H1 (cell line): ENCODE measurements around the gene NGFR. TPM values are rescaled to one million over a fixed set of nuclear protein-coding genes. Genes with fewer than 3 reads are reported as not detected.

Experiments
- CTCF ChIA-PET: fragments of 300-600 bp; sonication (Branson Sonifier 250); formaldehyde crosslinking; loops from one replicate; lab custom pipeline; 2021; ENCODE audit not compliant: partially characterized antibody; lab: Charles Lee
- POLR2A ChIA-PET: fragments of 300-600 bp; sonication (Branson Sonifier 250); formaldehyde crosslinking; loops from one replicate; lab custom pipeline; 2021; ENCODE audit warnings: inconsistent platforms; ENCODE audit not compliant: partially characterized antibody; lab: Charles Lee
- DNase-seq, 2 experiments: peaks; one replicate each; pipeline versions ENCODE4 v3.0.0 to v3.0.0-alpha.2; 2010 to 2022; ENCODE audit warnings: low spot score in 2 of 2, low read depth in 1 of 2, mixed read lengths in 1 of 2
- FAIRE-seq: peaks from 2 replicates; lab custom pipeline; 2011; peaks lifted over from hg19 to GRCh38; lab: Jason Lieb, UNC
- H2AFZ ChIP-seq: 2 replicates; pipeline ENCODE4 v1.8.1; 2012; ENCODE audit warnings: low read length, inconsistent platforms
- H2AK5ac ChIP-seq: 2 replicates; pipeline ENCODE4 v1.6.1; 2013; ENCODE audit warnings: low read depth, low read length
- H2BK120ac ChIP-seq: replicated peaks from 2 replicates; pipeline ENCODE3; 2013; ENCODE audit warnings: low read depth, low read length, inconsistent platforms
- H2BK12ac ChIP-seq: 2 replicates; pipeline ENCODE4 v1.6.1; 2013; ENCODE audit warnings: low read depth, low read length
- H2BK15ac ChIP-seq: 2 replicates; pipeline ENCODE4 v1.6.1; 2013; ENCODE audit warnings: low read length
- H2BK20ac ChIP-seq: 2 replicates; pipeline ENCODE4 v1.6.1; 2013; ENCODE audit warnings: low read length
- H2BK5ac ChIP-seq: 2 replicates; pipeline ENCODE4 v1.6.1; 2013; ENCODE audit warnings: low read depth, low read length
- H3K14ac ChIP-seq: 2 replicates; pipeline ENCODE4 v1.6.1; 2013; ENCODE audit warnings: inconsistent platforms; ENCODE audit not compliant: insufficient read length
- H3K18ac ChIP-seq: 2 replicates; pipeline ENCODE4 v1.6.1; 2013; ENCODE audit warnings: low read length; ENCODE audit errors: extremely low read depth
- H3K23ac ChIP-seq: 2 replicates; pipeline ENCODE4 v1.6.1; 2013; ENCODE audit warnings: inconsistent platforms; ENCODE audit not compliant: insufficient read length
- H3K23me2 ChIP-seq: 2 replicates; pipeline ENCODE4 v1.6.1; 2013; ENCODE audit warnings: low read depth, low read length
- H3K27ac ChIP-seq: 2 replicates; pipeline ENCODE4 v1.6.1; 2011; ENCODE audit warnings: low read depth, low read length, inconsistent platforms
- H3K27me3 ChIP-seq, 4 experiments: replicated peaks in 1 of 4; 1 replicate in 1 of 4; 2 replicates in 3 of 4; pipeline versions ENCODE4 v1.6.1 to v1.8.1; 2011 to 2013; ENCODE audit warnings: low read length in 3 of 4, mild to moderate bottlenecking in 3 of 4, inconsistent platforms in 2 of 4, mixed read lengths in 2 of 4, moderate library complexity in 1 of 4; ENCODE audit not compliant: control insufficient read depth in 3 of 4, insufficient read depth in 3 of 4; ENCODE audit errors: extremely low read depth in 1 of 4
- H3K36me3 ChIP-seq, 4 experiments: 2 replicates each; pipeline versions ENCODE4 v1.6.1 to v1.8.1; 2011 to 2013; ENCODE audit warnings: mild to moderate bottlenecking in 4 of 4, low read length in 3 of 4, moderate library complexity in 2 of 4, control low read depth in 1 of 4, inconsistent platforms in 1 of 4; ENCODE audit not compliant: insufficient read depth in 4 of 4, control insufficient read depth in 2 of 4
- H3K4ac ChIP-seq: replicated peaks from 2 replicates; pipeline ENCODE3; 2013; ENCODE audit warnings: low read length, low read depth, mixed read lengths, inconsistent platforms; ENCODE audit not compliant: insufficient read length
- H3K4me1 ChIP-seq, 4 experiments: replicated peaks in 1 of 4; 1 replicate in 1 of 4; 2 replicates in 3 of 4; pipeline versions ENCODE4 v1.6.1 to v1.8.1; 2011 to 2013; ENCODE audit warnings: low read length in 3 of 4, inconsistent platforms in 2 of 4, mixed read lengths in 1 of 4; ENCODE audit not compliant: insufficient read depth in 4 of 4, control insufficient read depth in 3 of 4
- H3K4me2 ChIP-seq, 2 experiments: 2 replicates each; pipeline versions ENCODE4 v1.6.1 to v1.8.1; 2011 to 2013; ENCODE audit warnings: low read depth in 2 of 2, low read length in 2 of 2, control low read depth in 1 of 2, inconsistent platforms in 1 of 2, mild to moderate bottlenecking in 1 of 2; ENCODE audit not compliant: insufficient read depth in 1 of 2
- H3K4me3 ChIP-seq, 4 experiments: fragments of 200-600, 300-600 bp in 1 of 4; sonication (generic), shearing (Covaris generic), sonication (Bioruptor Twin) in 1 of 4; 2 replicates each; pipeline versions ENCODE4 v1.5.1 to v1.8.1; 2011 to 2016; ENCODE audit warnings: low read length in 4 of 4, low read depth in 3 of 4, control low read depth in 2 of 4, inconsistent platforms in 2 of 4, mild to moderate bottlenecking in 2 of 4, mixed read lengths in 1 of 4, moderate library complexity in 1 of 4; ENCODE audit not compliant: insufficient read depth in 2 of 4; ENCODE audit errors: extremely low read depth in 1 of 4
- H3K56ac ChIP-seq: replicated peaks from 2 replicates; pipeline ENCODE3; 2013; ENCODE audit warnings: low read depth, mild to moderate bottlenecking, mixed read lengths, low read length, inconsistent platforms; ENCODE audit not compliant: insufficient read length
- H3K79me1 ChIP-seq: 2 replicates; pipeline ENCODE4 v1.6.1; 2013; ENCODE audit warnings: low read depth, low read length, control low read depth
- H3K79me2 ChIP-seq, 2 experiments: 2 replicates each; pipeline versions ENCODE4 v1.6.1 to v1.8.1; 2012 to 2013; ENCODE audit warnings: low read length in 2 of 2, mild to moderate bottlenecking in 2 of 2, inconsistent platforms in 1 of 2; ENCODE audit not compliant: insufficient read depth in 2 of 2, control insufficient read depth in 1 of 2
- H3K9ac ChIP-seq, 4 experiments: replicated peaks in 1 of 4; 1 replicate in 1 of 4; 2 replicates in 3 of 4; pipeline versions ENCODE4 v1.6.1 to v1.8.1; 2011 to 2013; ENCODE audit warnings: low read depth in 3 of 4, low read length in 3 of 4, control low read depth in 2 of 4, mild to moderate bottlenecking in 2 of 4, moderate library complexity in 2 of 4, inconsistent platforms in 1 of 4; ENCODE audit errors: extremely low read depth in 1 of 4
- H3K9me3 ChIP-seq, 2 experiments: 2 replicates each; pipeline versions ENCODE4 v1.6.1 to v1.8.1; 2012 to 2013; ENCODE audit warnings: mild to moderate bottlenecking in 2 of 2, moderate library complexity in 2 of 2, control low read depth in 1 of 2, inconsistent platforms in 1 of 2, low read depth in 1 of 2, low read length in 1 of 2, mixed read lengths in 1 of 2; ENCODE audit not compliant: insufficient read depth in 2 of 2
- H4K20me1 ChIP-seq, 2 experiments: replicated peaks in 1 of 2; 2 replicates each; pipeline versions ENCODE3 to v1.8.1; 2011 to 2013; ENCODE audit warnings: inconsistent platforms in 2 of 2, low read length in 2 of 2, mild to moderate bottlenecking in 1 of 2; ENCODE audit not compliant: insufficient read depth in 2 of 2, control insufficient read depth in 1 of 2
- H4K5ac ChIP-seq: 2 replicates; pipeline ENCODE4 v1.6.1; 2013; ENCODE audit warnings: low read length, low read depth, mixed read lengths, inconsistent platforms; ENCODE audit not compliant: insufficient read length
- H4K8ac ChIP-seq: 2 replicates; pipeline ENCODE4 v1.8.0; 2013; ENCODE audit warnings: mild to moderate bottlenecking, moderate library complexity, low read length, inconsistent platforms; ENCODE audit not compliant: insufficient read depth; ENCODE audit errors: extremely low read depth
- H4K91ac ChIP-seq: replicated peaks from 2 replicates; pipeline ENCODE3; 2013; ENCODE audit warnings: low read length, mixed read lengths, inconsistent platforms; ENCODE audit not compliant: insufficient read length
- HDAC2 ChIP-seq, 2 experiments: fragments of 300-600 bp in 1 of 2; sonication (generic) in 1 of 2; IDR thresholded peaks; 2 replicates each; pipeline ENCODE4 v1.6.1; 2011 to 2012; ENCODE audit warnings: low read depth in 2 of 2, low read length in 2 of 2, mild to moderate bottlenecking in 2 of 2, moderate library complexity in 2 of 2, borderline replicate concordance in 1 of 2, inconsistent platforms in 1 of 2
- MAFK ChIP-seq: IDR thresholded peaks from 2 replicates; pipeline ENCODE4 v1.6.1; 2012; ENCODE audit warnings: low read depth, mild to moderate bottlenecking, improper control_type of control experiment, low read length
- WGBS, 2 experiments: shearing (Covaris generic) in 1 of 2; methylation state at CpG; one replicate each; pipeline versions ENCODE4 v1.1.6 to v1.1.7; 2013 to 2015; ENCODE audit warnings: low lambda C conversion rate in 2 of 2, mixed read lengths in 2 of 2, inconsistent platforms in 1 of 2, low coverage in 1 of 2, missing lambda C conversion rate in 1 of 2; ENCODE audit not compliant: insufficient replicate concordance in 2 of 2, insufficient coverage in 1 of 2, insufficient read length in 1 of 2; ENCODE audit errors: extremely low coverage in 1 of 2, missing lambda C conversion rate in 1 of 2; 5-methylcytosine and 5-hydroxymethylcytosine counted together
- polyA plus RNA-seq, 7 experiments: library from polyadenylated mRNA; depleted of rRNA in 3 of 7; stranded (reverse) in 5 of 7; unstranded in 2 of 7; fragments of >200 nt in 5 of 7; fragments of 200-250 nt in 2 of 7; gene quantifications; 1 replicate in 5 of 7; 2 replicates in 1 of 7; 4 replicates in 1 of 7; pipeline versions ENCODE4 v1.2.1 to v1.2.3, GENCODE V29; 2011 to 2013; ENCODE audit warnings: missing spikeins in 2 of 7, mixed read lengths in 2 of 7
- total RNA-seq: library from RNA; stranded (reverse); fragmentation: NEBNext Ultra II Directional; extraction: Animal tissue kit (Norgen Biotek cat#: 25700); gene quantifications from 2 replicates; pipeline ENCODE4 v1.2.1, GENCODE V29; 2021

Gene NGFR
- total and polyA plus RNA-seq, 2 of the 8 experiments (the other 6 are each of a cell fraction or from before 2014, with no cell fraction given): 8.1 to 10.3 TPM

- Histone ChIP-seq H3K4me2 (no peak overlapping the region), H3K9me3 (no peaks in the 10 kb centered on the region), H3K27me3 (no peaks in the 10 kb centered on the region; a peak in 2 of 7 replicates), H3K18ac (no peak overlapping the region), H4K5ac (no peak overlapping the region), H3K27ac (no peak overlapping the region), H2BK5ac (no peak overlapping the region), H3K36me3 (no peaks in the 10 kb centered on the region), H3K79me1 (0 out of 2 replicates have a peak, but pooled peaks cover 3% of the 10 kb centered on the region), H3K4ac (peak overlapping the region; percentile 39), H3K23me2 (peaks cover 2% of the 10 kb centered on the region; the same call in 1 of the 2 replicates), H3K23ac (no peak overlapping the region), H4K20me1 (no peaks in the 10 kb centered on the region), H3K9ac (no peak overlapping the region), H2BK12ac (no peak overlapping the region), H4K91ac (no peak overlapping the region), H2BK20ac (peak overlapping the region; percentile 90; the same call in 1 of the 2 replicates), H4K8ac (no peak overlapping the region), H2BK120ac (no peak overlapping the region), H2AK5ac (no peak overlapping the region), H2AFZ (no peak overlapping the region), H3K4me3 (no peak overlapping the region), H3K14ac (no peak overlapping the region), H3K4me1 (peaks cover 7 to 27% (median 18%) of the 10 kb centered on the region in 4 experiments), H3K56ac (no peak overlapping the region), H3K79me2 (no peaks in the 10 kb centered on the region), H2BK15ac (peak overlapping the region; percentile 92)
- 93% methylated on average over 3 of the region's 3 CpGs; no CpG with 5 or more reads in 1 of the 2 experiments for WGBS, 2 experiments
- TF ChIP-seq HDAC2 (IDR thresholded peaks at IDR 0.05; ENCODE audit: borderline replicate concordance in 1 of 2, low read depth in 2 of 2, low read length in 2 of 2) (no peak), MAFK (0 out of 2 replicates have a peak, but pooled peaks have one; percentile 11)
- DNase-seq: no peak
- FAIRE-seq: no peak
- ChIA-PET POLR2A (interaction anchor here (1.0 kb wide), 1 partner anchor 8 kb away, joined by 4 read pairs; no protein-coding TSS in a partner anchor), CTCF (interaction anchor here (0.7 to 5.9 kb wide), 9 partner anchors 12 to 74 kb away, joined by 3 to 30 read pairs (median 3); no protein-coding TSS in a partner anchor)
Measured at GRCh38 chr17:49482144-49482817, 12.8 kb upstream of the NGFR start.
